Measurements from ENCODE around the gene FBXO36.
"Not testable (repeated sequence)": the region's sequence is repeated elsewhere in the genome, so short reads cannot be mapped to it uniquely, and the experiment has no call there.

Gene FBXO36

DNA sequence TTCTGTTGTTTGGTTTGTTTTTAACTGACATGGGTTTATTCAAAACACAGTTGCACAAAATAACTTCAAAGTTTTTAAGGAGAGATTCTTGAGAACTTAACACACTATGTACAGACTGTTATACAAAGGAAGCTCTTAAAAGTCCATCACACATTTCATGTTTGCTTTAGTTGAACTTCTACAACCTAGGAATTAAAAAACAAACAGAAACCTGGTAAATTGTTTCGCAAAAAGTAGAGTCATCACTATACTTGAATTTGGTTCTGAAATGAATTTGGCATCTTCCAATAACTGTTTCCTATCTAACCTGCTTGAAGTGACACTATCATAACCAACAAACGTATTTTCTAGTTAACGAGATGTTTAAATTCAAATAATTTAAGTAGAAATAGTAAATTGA is 22.3 kb upstream of the FBXO36 start:
- peaks cover 31% of the 10 kb centered on the region for H3K36me3 Mint-ChIP-seq (ENCODE audit: low read depth)
- no peaks in the 10 kb centered on the region for H3K9me3 Mint-ChIP-seq
- peaks cover 60% of the 10 kb centered on the region for H3K4me1 Mint-ChIP-seq (ENCODE audit: low read depth)
- no peaks in the 10 kb centered on the region for H3K27me3 Mint-ChIP-seq
- H3K27ac Mint-ChIP-seq, result no peak overlapping the region
- H3K4me3 Mint-ChIP-seq, result no peak overlapping the region

DNA sequence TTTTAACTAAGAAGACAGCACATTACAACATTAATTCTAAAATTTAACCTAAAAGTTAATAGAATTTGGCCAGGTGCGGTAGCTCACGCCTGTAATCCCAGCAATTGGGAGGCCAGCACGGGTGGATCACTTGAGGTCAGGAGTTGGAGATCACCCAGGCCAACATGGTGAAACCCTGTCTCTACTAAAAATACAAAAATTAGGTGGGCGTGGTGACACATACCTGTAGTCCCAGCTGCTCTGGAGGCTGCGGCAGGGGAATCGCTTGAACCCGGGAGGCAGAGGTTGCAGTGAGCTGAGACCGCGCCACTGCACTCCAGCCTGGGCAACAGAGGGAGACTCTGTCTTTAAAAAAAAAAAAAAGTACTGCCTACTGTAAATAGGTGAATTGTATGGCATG is 21.8 kb upstream of the FBXO36 start:
- peaks cover 37% of the 10 kb centered on the region for H3K36me3 Mint-ChIP-seq (ENCODE audit: low read depth)

DNA sequence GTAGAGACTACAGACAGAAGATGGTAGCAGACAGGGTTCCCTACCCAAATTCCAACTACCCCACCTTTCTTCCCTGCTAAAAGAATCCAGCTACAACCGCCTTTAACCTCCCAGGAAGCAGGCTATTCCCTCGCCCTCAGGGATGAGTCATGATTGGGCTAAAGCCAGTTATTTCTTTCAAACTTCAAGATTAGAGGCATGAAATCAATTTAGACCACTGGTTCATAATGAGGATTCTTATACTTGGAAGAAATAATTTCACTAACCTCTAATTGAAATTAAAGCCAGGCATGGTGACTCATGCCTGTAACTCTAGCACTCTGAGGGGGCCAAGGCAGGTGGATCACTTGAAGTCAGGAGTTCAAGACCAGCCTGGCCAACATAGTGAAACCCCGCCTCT is 20.5 kb upstream of the FBXO36 start:
- Mint-ChIP-seq H3K36me3 (ENCODE audit: low read depth) (peaks cover 42% of the 10 kb centered on the region), H3K27me3 (no peaks in the 10 kb centered on the region), H3K4me3 (no peak overlapping the region), H3K27ac (no peak overlapping the region), H3K4me1 (ENCODE audit: low read depth) (peaks cover 59% of the 10 kb centered on the region), H3K9me3 (no peaks in the 10 kb centered on the region)

More for the DNA sequence above, 21.8 kb upstream of the FBXO36 start:
- H3K9me3 Mint-ChIP-seq, H3K4me3 Mint-ChIP-seq, H3K27me3 Mint-ChIP-seq, H3K27ac Mint-ChIP-seq: not testable (repeated sequence)
- peaks cover 64% of the 10 kb centered on the region for H3K4me1 Mint-ChIP-seq (ENCODE audit: low read depth)

DNA sequence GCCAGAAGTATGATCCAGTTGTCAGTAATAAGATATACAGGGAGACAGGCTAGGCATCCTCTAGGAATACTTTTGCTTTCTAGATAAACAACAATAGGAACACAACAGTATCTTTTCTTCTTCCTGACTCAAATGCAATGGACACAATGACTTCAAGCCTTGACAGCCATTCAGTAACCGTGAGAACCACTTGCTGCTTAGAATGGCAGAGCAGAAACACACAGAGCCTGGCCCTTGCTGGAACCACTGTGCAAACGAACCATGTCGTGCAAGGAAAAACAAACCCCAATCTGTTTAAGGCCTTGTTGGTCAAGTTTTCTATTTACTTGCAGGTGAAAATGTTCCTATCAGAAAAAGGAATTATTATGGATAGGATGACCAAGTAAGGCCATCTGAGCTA is 19.3 kb upstream of the FBXO36 start:
- Mint-ChIP-seq H3K4me1 (ENCODE audit: low read depth) (peaks cover 55% of the 10 kb centered on the region), H3K27me3 (no peaks in the 10 kb centered on the region), H3K36me3 (ENCODE audit: low read depth) (peaks cover 47% of the 10 kb centered on the region), H3K9me3 (no peaks in the 10 kb centered on the region), H3K4me3 (no peak overlapping the region), H3K27ac (no peak overlapping the region)

DNA sequence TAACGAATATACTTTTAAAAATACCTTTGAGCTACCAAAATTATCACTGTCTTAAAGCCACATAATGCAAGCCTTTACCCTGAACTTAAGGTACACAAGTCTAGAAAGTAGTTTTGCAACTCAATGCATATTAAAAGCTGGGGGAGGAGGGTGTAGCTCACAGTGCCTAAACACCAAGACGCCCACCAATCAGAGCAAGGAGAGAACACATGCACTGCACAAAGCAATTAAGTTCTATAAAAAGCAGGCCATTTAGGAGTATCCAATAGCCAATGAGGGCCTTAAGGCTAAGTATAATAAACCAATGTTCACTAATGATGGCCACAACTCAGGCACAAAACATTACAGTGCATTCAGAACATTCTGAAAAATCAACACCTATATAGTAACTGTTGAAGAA is 16.7 kb upstream of the FBXO36 start:
- peaks cover 42% of the 10 kb centered on the region for H3K36me3 Mint-ChIP-seq (ENCODE audit: low read depth)
- no peak overlapping the region for H3K27ac Mint-ChIP-seq
- H3K4me1 Mint-ChIP-seq (ENCODE audit: low read depth), result peaks cover 41% of the 10 kb centered on the region

DNA sequence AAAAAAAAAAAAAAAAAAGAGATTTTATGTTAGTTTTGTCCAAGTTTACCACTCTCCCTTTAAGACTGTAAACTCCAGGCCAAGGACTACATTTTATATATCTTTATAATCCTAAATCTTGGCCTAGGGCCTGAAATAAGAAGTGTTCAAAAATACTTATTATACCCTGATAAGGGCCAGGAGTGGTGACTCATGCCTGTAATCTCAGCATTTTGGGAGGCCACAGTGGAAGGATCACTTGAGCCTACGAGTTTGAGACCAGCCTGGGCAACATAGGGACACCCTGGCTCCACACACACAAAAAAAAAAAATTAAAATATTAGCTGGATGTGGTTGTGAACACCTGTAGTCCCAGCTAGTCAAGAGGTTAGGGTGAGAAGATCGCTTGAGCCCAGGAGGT is 13.2 kb upstream of the FBXO36 start:
- Mint-ChIP-seq H3K27ac (no peak overlapping the region), H3K36me3 (ENCODE audit: low read depth) (peaks cover 33% of the 10 kb centered on the region), H3K4me3 (no peak overlapping the region), H3K9me3 (no peaks in the 10 kb centered on the region), H3K27me3 (no peaks in the 10 kb centered on the region), H3K4me1 (ENCODE audit: low read depth) (peaks cover 54% of the 10 kb centered on the region)

More for the DNA sequence above, 16.7 kb upstream of the FBXO36 start:
- no peaks in the 10 kb centered on the region for H3K9me3 Mint-ChIP-seq
- H3K4me3 Mint-ChIP-seq, result no peak overlapping the region
- H3K27me3 Mint-ChIP-seq, result no peaks in the 10 kb centered on the region

DNA sequence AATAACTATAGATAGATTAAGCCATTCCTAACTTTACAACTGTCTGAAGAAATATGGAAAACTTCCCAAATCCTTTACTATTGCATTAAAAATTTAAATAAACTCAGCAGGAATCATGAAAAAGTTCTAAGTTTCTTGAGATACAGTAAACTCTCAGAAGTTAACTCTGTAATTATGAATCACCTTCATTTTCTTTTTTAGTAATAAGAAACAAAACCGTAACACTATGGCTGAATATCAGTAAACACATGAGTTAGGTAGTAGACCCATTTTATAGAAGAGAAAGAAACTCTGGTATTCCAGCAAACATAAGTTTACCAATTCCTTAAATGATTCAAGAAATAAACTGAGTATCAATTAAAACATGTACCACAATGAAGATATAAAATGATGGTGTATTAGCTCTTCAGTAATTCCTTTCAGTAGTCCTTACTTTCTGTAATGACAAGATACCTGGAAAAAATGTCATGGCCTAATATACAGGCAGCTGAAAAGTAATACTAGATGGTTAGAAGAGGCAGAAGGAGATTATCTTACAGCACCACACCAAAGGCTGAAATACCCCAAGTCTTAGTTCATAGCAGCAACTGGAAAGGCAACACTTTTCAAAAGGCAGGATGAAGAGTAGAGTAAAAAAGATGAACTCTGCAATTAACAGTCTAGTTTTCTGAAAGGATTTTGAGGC is 12.0 kb upstream of the FBXO36 start:
- Mint-ChIP-seq H3K27ac (peak overlapping the region; percentile 17), H3K4me3 (no peak overlapping the region), H3K36me3 (ENCODE audit: low read depth) (peaks cover 25% of the 10 kb centered on the region), H3K27me3 (no peaks in the 10 kb centered on the region), H3K9me3 (no peaks in the 10 kb centered on the region), H3K4me1 (ENCODE audit: low read depth) (peaks cover 59% of the 10 kb centered on the region)

DNA sequence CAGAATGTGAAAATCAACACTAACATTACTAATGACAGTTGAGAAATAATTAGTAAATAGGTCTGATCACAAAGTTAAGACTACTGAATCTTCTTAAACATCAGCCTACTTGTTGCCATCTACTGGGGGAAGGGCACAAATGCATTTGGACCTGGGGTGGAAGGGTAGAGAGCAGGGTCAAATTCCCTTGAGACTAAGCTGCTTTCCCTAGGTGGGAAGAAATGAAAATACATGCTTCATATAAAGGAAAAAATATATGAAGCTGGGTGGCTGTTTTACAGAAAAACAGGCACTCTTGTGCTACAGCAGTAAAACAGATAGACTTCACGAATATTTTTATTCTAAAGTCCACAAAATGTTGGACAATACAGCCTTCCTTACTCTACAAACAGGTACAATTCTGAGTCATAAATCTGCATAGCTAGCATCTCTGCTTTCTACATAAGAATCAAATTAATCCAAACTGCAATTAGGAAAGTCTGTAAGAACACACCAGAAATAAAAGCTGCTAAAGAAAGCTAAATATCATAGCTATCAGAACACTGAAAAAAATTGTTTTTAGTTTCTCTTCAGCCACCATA is 11.4 kb upstream of the FBXO36 start:
- H3K9me3 Mint-ChIP-seq, result no peaks in the 10 kb centered on the region
- H3K4me3 Mint-ChIP-seq, result no peak overlapping the region
- H3K27ac Mint-ChIP-seq, result no peak overlapping the region
- peaks cover 20% of the 10 kb centered on the region for H3K36me3 Mint-ChIP-seq (ENCODE audit: low read depth)
- H3K4me1 Mint-ChIP-seq (ENCODE audit: low read depth), result peaks cover 58% of the 10 kb centered on the region
- H3K27me3 Mint-ChIP-seq, result no peaks in the 10 kb centered on the region

DNA sequence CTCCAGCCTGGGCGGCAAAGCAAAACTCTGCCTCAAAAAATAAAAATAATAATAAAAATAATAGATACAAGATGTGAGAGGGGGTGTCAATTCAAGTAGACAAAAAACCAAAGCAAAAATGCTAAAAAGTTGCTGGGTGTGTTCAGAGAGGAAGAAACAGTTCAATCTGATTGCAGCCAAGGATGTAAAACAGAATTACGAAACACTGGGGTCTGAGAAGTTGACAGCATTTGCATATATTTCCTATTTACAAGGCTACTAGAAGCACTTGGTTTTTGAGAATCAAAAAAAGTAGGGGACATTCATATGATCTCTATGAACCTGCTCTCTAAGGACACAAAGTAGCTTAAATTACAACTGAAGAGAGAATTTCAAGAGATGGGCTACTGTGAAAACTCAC is 8.1 kb upstream of the FBXO36 start:
- peaks cover 31% of the 10 kb centered on the region for H3K36me3 Mint-ChIP-seq (ENCODE audit: low read depth)
- H3K27me3 Mint-ChIP-seq, result no peaks in the 10 kb centered on the region
- H3K27ac Mint-ChIP-seq, result no peak overlapping the region
- H3K9me3 Mint-ChIP-seq, result no peaks in the 10 kb centered on the region
- no peak overlapping the region for H3K4me3 Mint-ChIP-seq
- H3K4me1 Mint-ChIP-seq (ENCODE audit: low read depth), result peaks cover 80% of the 10 kb centered on the region

DNA sequence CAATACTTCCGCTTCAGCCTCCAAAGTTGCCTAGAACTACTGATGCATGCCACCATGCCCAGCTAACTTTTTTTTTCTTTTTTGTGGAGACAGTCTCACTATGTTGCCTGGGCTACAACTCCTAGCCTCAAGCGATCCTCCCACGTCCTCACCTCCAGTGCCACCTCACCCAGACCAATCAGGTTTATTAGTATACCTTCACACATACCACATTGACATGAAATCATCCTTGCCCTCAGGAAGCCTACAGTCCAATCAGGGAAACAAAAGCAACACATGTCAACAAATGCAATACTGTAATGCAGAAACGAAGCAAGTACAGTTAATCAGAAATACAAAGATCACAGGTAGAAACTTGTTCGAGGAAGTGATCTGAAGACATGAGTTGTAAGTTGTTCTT is 4.5 kb upstream of the FBXO36 start:
- no peaks in the 10 kb centered on the region for H3K9me3 Mint-ChIP-seq
- H3K27me3 Mint-ChIP-seq, result no peaks in the 10 kb centered on the region
- peaks cover 35% of the 10 kb centered on the region for H3K36me3 Mint-ChIP-seq (ENCODE audit: low read depth)
- H3K27ac Mint-ChIP-seq, result no peak overlapping the region
- H3K4me3 Mint-ChIP-seq, result no peak overlapping the region
- H3K4me1 Mint-ChIP-seq (ENCODE audit: low read depth), result peaks cover 63% of the 10 kb centered on the region

DNA sequence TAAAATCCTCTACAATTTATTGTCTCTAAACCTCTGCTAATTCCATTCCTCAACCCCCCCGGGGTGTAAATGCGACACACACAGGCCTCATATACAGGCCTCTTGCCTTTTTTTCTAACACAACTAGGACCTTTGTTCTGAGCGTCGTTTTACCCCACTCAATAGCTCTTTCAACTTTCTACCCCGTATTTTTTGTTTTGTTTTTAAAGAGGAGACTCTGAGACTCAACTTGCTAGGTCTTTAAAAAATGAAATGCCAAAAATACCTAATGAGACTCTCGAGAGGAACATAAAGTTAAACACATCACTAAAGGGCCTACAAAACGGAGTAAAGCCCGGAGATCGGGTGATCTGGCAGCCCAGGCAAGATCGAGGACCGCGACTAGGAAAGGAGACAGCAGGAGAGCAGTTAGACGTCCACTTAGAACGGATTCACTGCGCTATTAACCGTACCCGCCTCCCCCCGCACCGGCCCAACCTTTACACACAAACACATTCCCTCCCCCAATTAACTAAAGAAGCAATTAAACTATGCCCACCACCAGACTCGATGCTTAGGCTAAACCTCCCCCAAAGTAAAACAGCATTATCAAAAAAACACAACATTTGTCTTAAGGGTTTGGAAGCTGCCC is 2.2 kb upstream of the FBXO36 start:
- Mint-ChIP-seq H3K36me3 (ENCODE audit: low read depth) (peaks cover 30% of the 10 kb centered on the region), H3K27me3 (no peaks in the 10 kb centered on the region), H3K4me1 (ENCODE audit: low read depth) (peaks cover 59% of the 10 kb centered on the region), H3K9me3 (no peaks in the 10 kb centered on the region), H3K27ac (peak overlapping the region; percentile 98), H3K4me3 (peak overlapping the region; percentile 98)

DNA sequence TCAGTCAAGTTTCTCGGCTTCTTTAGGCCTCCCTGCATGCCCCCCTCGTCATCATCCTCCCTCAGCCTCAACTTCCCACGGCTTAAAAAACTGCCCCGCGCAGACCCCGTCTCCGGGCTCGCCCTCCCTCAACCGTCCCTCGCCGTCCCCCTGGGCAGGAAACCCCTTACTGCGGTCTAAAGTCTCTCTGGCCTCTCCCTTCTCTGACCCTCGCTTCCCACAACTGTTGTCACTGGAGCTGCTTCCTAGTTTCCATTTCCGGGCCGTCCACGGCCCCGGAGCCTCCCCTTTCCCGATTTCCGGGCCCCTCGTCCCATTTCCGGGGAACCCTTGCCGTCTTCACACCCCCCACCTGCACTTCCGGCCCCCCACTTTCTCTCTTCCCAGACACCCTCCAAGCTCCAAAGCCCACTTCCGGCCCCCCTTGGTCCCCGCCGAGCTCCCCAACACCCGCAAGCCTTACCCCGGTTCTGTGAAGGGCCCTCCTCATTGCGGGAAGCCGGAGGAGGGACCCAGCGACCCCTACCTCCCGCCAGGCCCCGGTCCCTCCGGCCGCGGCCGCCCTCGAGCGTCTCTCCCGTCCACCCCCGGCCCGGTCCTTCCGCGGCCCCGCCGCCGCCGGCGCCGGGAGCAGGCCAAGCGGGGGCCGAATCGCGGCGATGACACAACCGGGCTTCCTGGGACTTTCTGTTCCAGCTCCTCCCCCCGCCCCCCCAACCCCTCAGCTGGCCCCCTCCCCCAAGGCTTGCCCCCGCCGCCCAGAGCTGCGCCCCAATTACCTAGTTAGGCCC is 1.0 kb upstream of the FBXO36 start:
- Mint-ChIP-seq H3K4me3 (peak overlapping the region; percentile 98), H3K4me1 (ENCODE audit: low read depth) (peaks cover 55% of the 10 kb centered on the region), H3K36me3 (ENCODE audit: low read depth) (peaks cover 26% of the 10 kb centered on the region), H3K27ac (peak overlapping the region; percentile 98), H3K9me3 (no peaks in the 10 kb centered on the region), H3K27me3 (no peaks in the 10 kb centered on the region)

DNA sequence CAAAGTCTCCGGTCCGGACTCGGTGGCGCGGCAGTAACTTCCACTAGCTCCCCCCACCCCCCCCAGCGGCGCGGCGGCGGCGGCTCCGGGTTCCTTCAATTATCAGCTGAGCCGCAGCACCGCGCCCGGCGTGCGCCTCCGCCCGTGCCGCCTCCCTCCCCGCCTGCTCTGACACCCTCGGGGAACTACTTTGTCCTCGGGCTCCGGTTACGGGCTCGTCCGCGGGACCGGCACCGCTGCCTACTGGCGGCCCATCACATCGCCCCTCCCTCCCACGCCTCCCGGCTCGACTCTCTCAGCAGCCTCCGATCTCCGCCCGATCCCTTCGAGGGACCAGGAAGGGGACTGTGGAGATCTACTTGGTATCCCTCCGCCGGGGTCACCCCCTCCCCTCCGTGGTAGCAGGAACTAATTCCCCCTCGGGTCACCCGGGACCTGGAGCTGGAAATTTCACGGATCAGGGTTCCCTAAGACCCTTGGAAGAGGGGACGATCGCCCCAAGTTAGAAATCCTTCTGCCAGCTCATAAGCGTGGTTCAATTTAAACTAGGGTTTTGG is 333 bp upstream of the FBXO36 start, which contains the start of gene TRIP12:
Gene TRIP12, minus strand, starts transcription at position 118 of the 557 bp plus-strand sequence. CDS start 41,930 bp downstream, outside the sequence.
- Mint-ChIP-seq H3K36me3 (ENCODE audit: low read depth) (peaks cover 19% of the 10 kb centered on the region), H3K27ac (peak within 1 kb of the TSS; percentile 99), H3K9me3 (no peaks in the 10 kb centered on the region), H3K4me1 (ENCODE audit: low read depth) (peaks cover 48% of the 10 kb centered on the region), H3K27me3 (no peaks in the 10 kb centered on the region), H3K4me3 (peak within 1 kb of the TSS; percentile 98)

DNA sequence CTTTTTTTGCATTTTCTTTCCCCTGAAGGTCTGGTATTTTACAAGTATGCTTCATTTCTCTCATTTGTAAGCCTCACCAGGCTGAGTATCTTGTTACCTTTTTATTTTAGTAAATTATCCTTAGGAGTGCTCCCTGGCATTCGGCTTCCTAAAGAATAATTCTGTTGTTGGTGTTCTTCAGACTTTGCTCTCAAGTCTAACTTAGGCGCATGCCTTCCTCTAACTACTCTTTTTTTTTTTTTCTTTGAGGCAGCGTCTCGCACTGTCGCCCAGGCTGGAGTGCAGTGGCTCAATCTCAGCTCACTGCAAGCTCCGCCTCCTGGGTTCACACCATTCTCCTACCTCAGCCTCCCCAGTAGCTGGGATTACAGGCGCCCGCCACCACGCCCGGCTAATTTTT is 2.2 kb downstream of the FBXO36 start:
- H3K27me3 Mint-ChIP-seq; H3K27ac Mint-ChIP-seq; H3K9me3 Mint-ChIP-seq; H3K36me3 Mint-ChIP-seq (ENCODE audit: low read depth): not testable (repeated sequence)
- peaks cover 39% of the 10 kb centered on the region for H3K4me1 Mint-ChIP-seq (ENCODE audit: low read depth)
- H3K4me3 Mint-ChIP-seq, result peak overlapping the region; percentile 17

DNA sequence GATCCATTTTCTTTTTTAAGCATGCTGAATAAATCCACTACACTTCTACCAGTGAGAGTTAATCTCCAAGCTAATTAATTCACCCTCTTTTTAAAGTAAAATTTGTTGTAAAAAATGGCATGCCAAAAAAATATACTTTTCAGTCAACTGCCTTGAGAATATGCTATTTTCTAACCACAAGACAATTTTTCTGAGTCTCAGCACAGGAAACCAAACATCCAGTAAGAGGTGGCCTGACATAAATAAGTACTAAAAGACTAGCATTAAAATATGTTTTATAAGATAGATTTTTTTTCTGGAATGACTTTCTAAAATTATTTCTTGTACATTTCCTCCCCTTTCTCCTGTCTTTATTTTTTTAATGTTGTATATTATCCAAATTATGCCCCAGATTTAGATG is 2.9 kb downstream of the FBXO36 start:
- Mint-ChIP-seq H3K27ac (no peak overlapping the region), H3K4me1 (ENCODE audit: low read depth) (peaks cover 33% of the 10 kb centered on the region), H3K27me3 (no peaks in the 10 kb centered on the region), H3K36me3 (ENCODE audit: low read depth) (peaks cover 3% of the 10 kb centered on the region), H3K4me3 (no peak overlapping the region), H3K9me3 (no peaks in the 10 kb centered on the region)
